Endothelial cell of umbilical vein (primary cell): ENCODE results near the gene BPI. TPM values are rescaled to one million over a fixed set of nuclear protein-coding genes. Genes with fewer than 3 reads are reported as not detected.

Experiments
- BruUV-seq: library from RNA; stranded (reverse); fragments of 400-500 nt; replicated peaks from 2 replicates; lab custom pipeline; 2021; lab: Mats Ljungman, UMichigan
- CTCF ChIA-PET: fragments of 300-600, 350-600 bp; sonication (Branson Sonifier 250); formaldehyde crosslinking; loops from one replicate; lab custom pipeline; 2021; ENCODE audit warnings: antibody characterized with exemption, inconsistent platforms; lab: Charles Lee
- POLR2A ChIA-PET: fragments of 300-600, 350-600 bp; sonication (Branson Sonifier 250); formaldehyde crosslinking; loops from one replicate; lab custom pipeline; 2021; ENCODE audit warnings: antibody characterized with exemption, inconsistent platforms; lab: Charles Lee
- DNase-seq: peaks from one replicate; pipeline ENCODE4 v3.0.0-alpha.2; 2011; ENCODE audit warnings: low read depth, low spot score
- FAIRE-seq: peaks from 2 replicates; lab custom pipeline; 2011; peaks lifted over from hg19 to GRCh38; lab: Jason Lieb, UNC
- H2AFZ ChIP-seq: 2 replicates; pipeline ENCODE4 v1.6.0; 2012; ENCODE audit warnings: low read depth, low read length, control low read depth, inconsistent platforms
- H3K27ac ChIP-seq: 2 replicates; pipeline ENCODE4 v1.5.1; 2011; ENCODE audit warnings: low read depth, mild to moderate bottlenecking, control low read depth, low read length, moderate library complexity; ENCODE audit not compliant: insufficient read depth
- H3K27me3 ChIP-seq, 2 experiments: 2 replicates each; pipeline versions ENCODE4 v1.6.0 to v1.6.1; 2011; ENCODE audit warnings: low read length in 2 of 2, mixed read lengths in 1 of 2; ENCODE audit not compliant: control insufficient read depth in 2 of 2, insufficient read depth in 2 of 2
- H3K36me3 ChIP-seq, 2 experiments: 2 replicates in 1 of 2; 3 replicates in 1 of 2; pipeline ENCODE4 v1.5.1; 2011; ENCODE audit warnings: low read length in 2 of 2, mild to moderate bottlenecking in 1 of 2, moderate library complexity in 1 of 2; ENCODE audit not compliant: control insufficient read depth in 2 of 2, insufficient read depth in 2 of 2; ENCODE audit errors: extremely low read depth in 1 of 2
- H3K4me1 ChIP-seq: 3 replicates; pipeline ENCODE4 v1.5.1; 2011; ENCODE audit warnings: mild to moderate bottlenecking, low read length; ENCODE audit not compliant: control insufficient read depth, insufficient read depth; ENCODE audit errors: extremely low read depth
- H3K4me2 ChIP-seq: 2 replicates; pipeline ENCODE4 v1.6.1; 2011; ENCODE audit warnings: low read length, control low read depth, mixed read lengths; ENCODE audit not compliant: insufficient read depth
- H3K4me3 ChIP-seq, 3 experiments: fragments of 200-600 bp in 1 of 3; sonication (generic), shearing (Covaris generic) in 1 of 3; replicated peaks in 1 of 3; 2 replicates each; pipeline ENCODE4 v1.5.1; 2011 to 2016; ENCODE audit warnings: control low read depth in 3 of 3, low read length in 3 of 3, mild to moderate bottlenecking in 2 of 3, inconsistent platforms in 1 of 3, low read depth in 1 of 3, moderate library complexity in 1 of 3; ENCODE audit not compliant: insufficient read depth in 1 of 3
- H3K79me2 ChIP-seq: 2 replicates; pipeline ENCODE4 v1.6.0; 2012; ENCODE audit warnings: low read length, inconsistent platforms; ENCODE audit not compliant: control insufficient read depth, insufficient read depth
- H3K9ac ChIP-seq: replicated peaks from 2 replicates; pipeline ENCODE3; 2011; ENCODE audit warnings: low read length, control low read depth; ENCODE audit not compliant: insufficient read depth; ENCODE audit errors: extremely low read depth
- H3K9me1 ChIP-seq: replicated peaks from 3 replicates; pipeline ENCODE4 v1.6.0; 2011; ENCODE audit warnings: mild to moderate bottlenecking, low read length; ENCODE audit not compliant: control insufficient read depth, insufficient read depth; ENCODE audit errors: extremely low read depth
- H3K9me3 ChIP-seq: replicated peaks from 2 replicates; pipeline ENCODE4 v1.5.1; 2012; ENCODE audit warnings: low read length, inconsistent platforms; ENCODE audit not compliant: control insufficient read depth, insufficient read depth
- H4K20me1 ChIP-seq: replicated peaks from 2 replicates; pipeline ENCODE3; 2011; ENCODE audit warnings: mild to moderate bottlenecking, low read length; ENCODE audit not compliant: control insufficient read depth, insufficient read depth; ENCODE audit errors: extremely low read depth
- EZH2 ChIP-seq: IDR thresholded peaks from 2 replicates; pipeline ENCODE4 v1.6.1; 2012; ENCODE audit warnings: borderline replicate concordance, low read depth, mild to moderate bottlenecking, moderate library complexity, low read length, inconsistent platforms; ENCODE audit not compliant: severe bottlenecking
- FOS ChIP-seq: IDR thresholded peaks from 2 replicates; pipeline ENCODE4 v1.6.1; 2011; ENCODE audit warnings: mild to moderate bottlenecking, low read length, moderate library complexity, borderline replicate concordance; ENCODE audit not compliant: insufficient read depth
- GATA2 ChIP-seq: IDR thresholded peaks from 2 replicates; pipeline ENCODE4 v1.7.0; 2011; ENCODE audit warnings: low read depth, mild to moderate bottlenecking, moderate library complexity, mixed read lengths, low read length; ENCODE audit not compliant: insufficient read length, insufficient read depth
- JUN ChIP-seq: IDR thresholded peaks from 2 replicates; pipeline ENCODE4 v1.6.1; 2011; ENCODE audit warnings: borderline replicate concordance, low read depth; ENCODE audit not compliant: insufficient read length, insufficient read depth
- MYC ChIP-seq: IDR thresholded peaks from one replicate; pipeline ENCODE4 v1.6.1; 2011; ENCODE audit warnings: mild to moderate bottlenecking, low read depth, low read length
- POLR2A ChIP-seq: IDR thresholded peaks from 2 replicates; pipeline ENCODE4 v1.6.1; 2012; ENCODE audit warnings: low read depth, mild to moderate bottlenecking, control low read depth, low read length
- POLR2AphosphoS5 ChIP-seq: IDR thresholded peaks from 2 replicates; pipeline ENCODE4 v1.6.1; 2012; ENCODE audit warnings: low read depth, mild to moderate bottlenecking, control low read depth, low read length, moderate library complexity; ENCODE audit not compliant: insufficient read depth
- dilution Hi-C: fragments of 300-500 bp; cut with MboI; formaldehyde crosslinking; loops from one replicate; pipeline ENCODE4 v1.15.0; 2019; ENCODE audit warnings: low sequenced_read_pairs; ENCODE audit not compliant: extremely low pct_ligation_motif_present
- intact Hi-C: fragments of 100-400 bp; cut with micrococcal nuclease; formaldehyde crosslinking; loops from one replicate; pipeline ENCODE4 v1.10.0; 2022
- polyA plus RNA-seq, 4 experiments: library from polyadenylated mRNA; depleted of rRNA in 3 of 4; stranded (reverse) in 3 of 4; unstranded in 1 of 4; fragments of >200 nt; gene quantifications; 2 replicates each; pipeline versions ENCODE4 v1.2.1 to v1.2.3, GENCODE V29; 2011 to 2012; ENCODE audit warnings: missing spikeins in 1 of 4
- total RNA-seq: library from RNA; stranded (reverse); gene quantifications from 2 replicates; pipeline ENCODE4 v1.2.3, GENCODE V29; 2021
- TF ChIP-seq, protein P1 (sequence below), 2 donors: IDR thresholded peaks; 1 replicate in 1 of 2; 2 replicates in 1 of 2; pipeline ENCODE4 v1.5.1; 2011; ENCODE audit warnings: low read length in 2 of 2, mild to moderate bottlenecking in 2 of 2, moderate library complexity in 2 of 2, control low read depth in 1 of 2, inconsistent platforms in 1 of 2, low read depth in 1 of 2; ENCODE audit not compliant: insufficient read depth in 1 of 2; ENCODE audit errors: extremely low read depth in 1 of 2
- TF ChIP-seq, protein P2 (sequence below): IDR thresholded peaks from 2 replicates; pipeline ENCODE4 v1.6.1; 2011; ENCODE audit not compliant: insufficient read depth, insufficient read length

BPI gene
- total and polyA plus RNA-seq, 2 donors (not counting 3 experiments of a cell fraction or from before 2014, with no cell fraction given): not detected

DNA sequence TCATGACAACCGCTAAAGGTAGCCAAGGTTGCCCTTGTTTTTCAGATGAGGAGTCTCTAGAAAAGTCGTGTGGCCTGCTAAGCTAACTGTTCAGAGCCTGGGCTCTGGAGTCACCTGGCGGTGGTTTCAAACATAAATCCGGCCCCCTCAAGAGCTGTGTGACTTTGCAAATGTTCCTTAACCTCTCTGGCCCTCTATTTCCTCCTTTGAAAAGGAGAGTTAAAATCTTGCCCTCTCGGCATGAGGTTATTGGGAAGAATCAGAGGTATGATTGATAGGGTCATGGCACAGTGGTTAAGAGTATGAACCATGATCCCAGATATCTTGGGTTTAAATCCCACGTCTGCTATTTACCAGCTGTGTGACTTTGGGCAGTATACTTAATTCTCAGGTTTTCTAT is 36.7 kb downstream of the BPI start:
- Histone ChIP-seq H3K27me3 (peaks cover 0 to 3% of the 10 kb centered on the region in 2 experiments), H3K4me3 (no peak overlapping the region), H2AFZ (no peak overlapping the region), H3K27ac (no peak overlapping the region), H4K20me1 (no peaks in the 10 kb centered on the region), H3K9me1 (no peaks in the 10 kb centered on the region), H3K9ac (no peak overlapping the region), H3K79me2 (no peaks in the 10 kb centered on the region), H3K4me1 (no peaks in the 10 kb centered on the region), H3K9me3 (no peaks in the 10 kb centered on the region), H3K4me2 (no peak overlapping the region), H3K36me3 (no peaks in the 10 kb centered on the region)
- FAIRE-seq: no peak
- CTCF ChIA-PET: interaction anchor here (1.0 to 3.6 kb wide), 2 partner anchors 13 to 67 kb away, joined by 3 to 51 read pairs; no protein-coding TSS in a partner anchor
- no peak for DNase-seq
- BruUV-seq: no TSS peak
- TF ChIP-seq POLR2A (no peak), GATA2 (no peak), FOS (no peak), POLR2AphosphoS5 (no peak), JUN (no peak), EZH2 (no peak), MYC (no peak)
- TF ChIP-seq, protein P1, sequence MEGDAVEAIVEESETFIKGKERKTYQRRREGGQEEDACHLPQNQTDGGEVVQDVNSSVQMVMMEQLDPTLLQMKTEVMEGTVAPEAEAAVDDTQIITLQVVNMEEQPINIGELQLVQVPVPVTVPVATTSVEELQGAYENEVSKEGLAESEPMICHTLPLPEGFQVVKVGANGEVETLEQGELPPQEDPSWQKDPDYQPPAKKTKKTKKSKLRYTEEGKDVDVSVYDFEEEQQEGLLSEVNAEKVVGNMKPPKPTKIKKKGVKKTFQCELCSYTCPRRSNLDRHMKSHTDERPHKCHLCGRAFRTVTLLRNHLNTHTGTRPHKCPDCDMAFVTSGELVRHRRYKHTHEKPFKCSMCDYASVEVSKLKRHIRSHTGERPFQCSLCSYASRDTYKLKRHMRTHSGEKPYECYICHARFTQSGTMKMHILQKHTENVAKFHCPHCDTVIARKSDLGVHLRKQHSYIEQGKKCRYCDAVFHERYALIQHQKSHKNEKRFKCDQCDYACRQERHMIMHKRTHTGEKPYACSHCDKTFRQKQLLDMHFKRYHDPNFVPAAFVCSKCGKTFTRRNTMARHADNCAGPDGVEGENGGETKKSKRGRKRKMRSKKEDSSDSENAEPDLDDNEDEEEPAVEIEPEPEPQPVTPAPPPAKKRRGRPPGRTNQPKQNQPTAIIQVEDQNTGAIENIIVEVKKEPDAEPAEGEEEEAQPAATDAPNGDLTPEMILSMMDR (IDR thresholded peaks at IDR 0.05; ENCODE audit: extremely low read depth in 1 of 2, insufficient read depth in 1 of 2, low read depth in 1 of 2, low read length in 2 of 2): no peak
- TF ChIP-seq, protein P2, sequence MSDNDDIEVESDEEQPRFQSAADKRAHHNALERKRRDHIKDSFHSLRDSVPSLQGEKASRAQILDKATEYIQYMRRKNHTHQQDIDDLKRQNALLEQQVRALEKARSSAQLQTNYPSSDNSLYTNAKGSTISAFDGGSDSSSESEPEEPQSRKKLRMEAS: no peak
- intact Hi-C loops: no loop called here
- dilution Hi-C loops: no loop called here
- POLR2A ChIA-PET: no interaction called here
